GM18526 (cell line): Measurements from ENCODE around the gene BPIFB1.

Experiments used
- POLR2A ChIP-seq: IDR thresholded peaks from 3 replicates; pipeline ENCODE4 v1.6.1; 2011; ENCODE audit not compliant: insufficient read length; ENCODE audit errors: extremely low read depth

BPIFB1 gene

GRCh38 chr20:33351696-33352095 lies 68.7 kb downstream of the BPIFB1 start:
- TF ChIP-seq POLR2A = no peak

- no peak for TF ChIP-seq POLR2A
These were observed 69.4 kb downstream of the BPIFB1 start for GRCh38 chr20:33352258-33353012.

GRCh38 chr20:33353013-33353402 lies 70.0 kb downstream of the BPIFB1 start:
- no peak for TF ChIP-seq POLR2A
